GM23338 (cell line): Measurements from ENCODE around the gene OR52E5. TPM values are rescaled to one million over a fixed set of nuclear protein-coding genes. Genes with fewer than 3 reads are reported as not detected.

ENCODE experiments used
- ATAC-seq: fragments of 200-7000 bp; cut with Tn5 transposase; 3 replicates; pipeline ENCODE4 v1.9.1; 2020
- DNase-seq: peaks from one replicate; pipeline ENCODE4 v3.0.0-alpha.2; 2015; ENCODE audit warnings: low spot score
- H2AFZ ChIP-seq: fragments of 200-600 bp; sonication (generic); 2 replicates; pipeline ENCODE4 v1.8.0; 2016; ENCODE audit warnings: antibody characterized with exemption, mild to moderate bottlenecking, moderate library complexity
- H3F3A ChIP-seq: fragments of 200-600 bp; sonication (generic); replicated peaks from 2 replicates; pipeline ENCODE4 v1.8.0; 2017; ENCODE audit warnings: antibody characterized with exemption, mixed run types, low read depth
- H3K27ac ChIP-seq: fragments of 200-600 bp; sonication (generic); 2 replicates; pipeline ENCODE4 v1.6.1; 2016; ENCODE audit warnings: low read depth
- H3K27me3 ChIP-seq: fragments of 200-600 bp; sonication (generic); 2 replicates; pipeline ENCODE4 v1.8.0; 2016; ENCODE audit warnings: mild to moderate bottlenecking, mixed run types, moderate library complexity; ENCODE audit not compliant: insufficient read depth
- H3K36me3 ChIP-seq: fragments of 200-600 bp; sonication (generic); 2 replicates; pipeline ENCODE4 v1.8.0; 2016; ENCODE audit warnings: mild to moderate bottlenecking; ENCODE audit not compliant: insufficient read depth
- H3K4me1 ChIP-seq: fragments of 200-600 bp; sonication (generic); 2 replicates; pipeline ENCODE4 v1.8.0; 2016; ENCODE audit warnings: mild to moderate bottlenecking, moderate library complexity; ENCODE audit not compliant: insufficient read depth
- H3K4me2 ChIP-seq: fragments of 200-600 bp; sonication (generic); 2 replicates; pipeline ENCODE4 v1.7.1; 2017; ENCODE audit warnings: mixed run types
- H3K4me3 ChIP-seq: fragments of 200-600 bp; sonication (generic); 2 replicates; pipeline ENCODE4 v1.6.1; 2016; ENCODE audit warnings: mixed run types
- H3K79me2 ChIP-seq: fragments of 200-600 bp; sonication (generic); replicated peaks from 2 replicates; pipeline ENCODE4 v1.8.0; 2017; ENCODE audit warnings: mild to moderate bottlenecking; ENCODE audit not compliant: insufficient read depth
- H3K9me2 ChIP-seq: fragments of 200-600 bp; sonication (generic); 2 replicates; pipeline ENCODE4 v1.8.0; 2017; ENCODE audit not compliant: insufficient read depth
- H4K20me1 ChIP-seq: fragments of 200-600 bp; sonication (generic); replicated peaks from 2 replicates; pipeline ENCODE4 v1.8.0; 2017; ENCODE audit warnings: mild to moderate bottlenecking; ENCODE audit not compliant: insufficient read depth
- H3K27ac Mint-ChIP-seq: 2 replicates; pipeline ENCODE4 v1.8.0; 2020; ENCODE audit warnings: inconsistent platforms, mild to moderate bottlenecking, moderate library complexity, mixed read lengths
- H3K27me3 Mint-ChIP-seq: 3 replicates; pipeline ENCODE4 v1.8.0; 2022; ENCODE audit warnings: low read depth, mild to moderate bottlenecking, moderate library complexity, mixed read lengths, inconsistent platforms; ENCODE audit not compliant: insufficient read depth, poor library complexity
- H3K36me3 Mint-ChIP-seq: 3 replicates; pipeline ENCODE4 v1.8.0; 2021; ENCODE audit warnings: low read depth, mild to moderate bottlenecking, inconsistent platforms, moderate library complexity, mixed read lengths
- H3K4me1 Mint-ChIP-seq: 3 replicates; pipeline ENCODE4 v1.8.0; 2020; ENCODE audit warnings: mild to moderate bottlenecking, inconsistent platforms, mixed read lengths
- H3K4me3 Mint-ChIP-seq: 3 replicates; pipeline ENCODE4 v1.8.0; 2021; ENCODE audit warnings: moderate library complexity, mild to moderate bottlenecking, inconsistent platforms, mixed read lengths
- H3K9me3 Mint-ChIP-seq: 3 replicates; pipeline ENCODE4 v1.8.0; 2020; ENCODE audit warnings: moderate library complexity, mild to moderate bottlenecking, inconsistent platforms, mixed read lengths
- CREB1 ChIP-seq: fragments of 250-450 bp; sonication (Bioruptor Pico); IDR thresholded peaks from 2 replicates; pipeline ENCODE4 v1.5.0; 2020; ENCODE audit warnings: low read depth, mild to moderate bottlenecking, moderate library complexity
- ETS1 ChIP-seq: IDR thresholded peaks from 2 replicates; pipeline ENCODE4 v1.6.1; 2016; ENCODE audit warnings: antibody characterized with exemption
- EZH2 ChIP-seq: fragments of 200-600 bp; sonication (generic); IDR thresholded peaks from one replicate; pipeline ENCODE4 v1.8.0; 2017; ENCODE audit warnings: antibody characterized with exemption, mild to moderate bottlenecking, low read depth; ENCODE audit not compliant: unreplicated experiment
- EZH2phosphoT487 ChIP-seq: fragments of 200-600 bp; sonication (generic); IDR thresholded peaks from one replicate; pipeline ENCODE4 v1.8.1; 2018; ENCODE audit warnings: antibody characterized with exemption; ENCODE audit not compliant: unreplicated experiment
- JUNB ChIP-seq: IDR thresholded peaks from one replicate; pipeline ENCODE4 v1.6.1; 2016; ENCODE audit warnings: antibody characterized with exemption; ENCODE audit not compliant: unreplicated experiment
- NANOG ChIP-seq: IDR thresholded peaks from 2 replicates; pipeline ENCODE4 v1.6.1; 2016; ENCODE audit warnings: antibody characterized with exemption, borderline replicate concordance
- POLR2AphosphoS5 ChIP-seq: IDR thresholded peaks from 2 replicates; pipeline ENCODE4 v1.6.1; 2016; ENCODE audit warnings: antibody characterized with exemption, low read depth
- REST ChIP-seq: IDR thresholded peaks from one replicate; pipeline ENCODE4 v1.6.1; 2018; ENCODE audit warnings: antibody characterized with exemption; ENCODE audit not compliant: unreplicated experiment
- STAT1 ChIP-seq: IDR thresholded peaks from one replicate; pipeline ENCODE4 v1.6.1; 2016; ENCODE audit warnings: antibody characterized with exemption; ENCODE audit not compliant: unreplicated experiment
- ZNF114 ChIP-seq: fragments of 250-450 bp; sonication (Bioruptor Pico); IDR thresholded peaks from 2 replicates; pipeline ENCODE4 v1.5.0; 2020; ENCODE audit warnings: mild to moderate bottlenecking, moderate library complexity
- ZNF331 ChIP-seq: fragments of 250-450 bp; sonication (Bioruptor Pico); IDR thresholded peaks from 2 replicates; pipeline ENCODE4 v1.5.0; 2020; ENCODE audit warnings: low read depth, mild to moderate bottlenecking, moderate library complexity
- ZNF462 ChIP-seq: fragments of 250-450 bp; sonication (Bioruptor Pico); IDR thresholded peaks from 2 replicates; pipeline ENCODE4 v1.5.0; 2020; ENCODE audit warnings: mild to moderate bottlenecking, moderate library complexity
- polyA plus RNA-seq: library from polyadenylated mRNA; unstranded; fragments of >200 nt; fragmentation: Nextera tagmentation; extraction: Ambion mirVana; gene quantifications from 2 replicates; pipeline ENCODE4 v1.2.1, GENCODE V29; 2016
- total RNA-seq: library from RNA; depleted of rRNA; stranded (reverse); fragments of >200 nt; shearing (Covaris generic); gene quantifications from 2 replicates; pipeline ENCODE4 v1.2.3, GENCODE V29; 2014
- TF ChIP-seq, protein P1 (sequence below), 2 experiments: fragments of 200-600 bp in 1 of 2; sonication (generic) in 1 of 2; conservative IDR thresholded peaks; 2 replicates each; pipeline versions ENCODE4 v1.5.1 to v1.6.1; 2016 to 2017; ENCODE audit warnings: antibody characterized with exemption in 2 of 2, low read depth in 2 of 2, mild to moderate bottlenecking in 2 of 2, moderate library complexity in 1 of 2

OR52E5 gene
- total and polyA plus RNA-seq, 2 experiments from 2014 or later = not detected

DNA sequence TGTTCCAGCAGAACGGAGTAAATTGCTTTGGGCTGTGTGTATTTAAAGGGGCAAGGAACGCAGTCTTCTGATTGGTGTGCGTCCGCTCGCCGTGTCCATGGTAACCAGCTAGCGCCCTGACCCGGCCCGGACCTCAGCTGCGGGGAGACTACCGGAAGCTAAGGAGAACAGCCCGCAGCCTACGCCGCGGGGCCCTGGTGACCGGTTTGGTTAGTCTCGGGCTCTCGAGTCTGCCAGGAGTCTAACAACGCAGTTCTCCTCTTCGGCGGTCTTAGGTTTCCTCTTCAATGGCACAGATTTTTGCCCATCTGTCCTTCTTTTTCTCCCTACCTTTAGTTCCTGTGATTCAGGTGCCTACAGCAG, 45.6 kb downstream of the OR52E5 start:
- Mint-ChIP-seq H3K9me3 (peaks cover 32% of the 10 kb centered on the region), H3K4me1 (no peaks in the 10 kb centered on the region; the same call in 2 of the 3 replicates), H3K27me3 (peaks cover 1% of the 10 kb centered on the region), H3K27ac (no peak overlapping the region), H3K4me3 (no peak overlapping the region), H3K36me3 (peaks cover 13% of the 10 kb centered on the region)
- Histone ChIP-seq H3K27me3 (no peaks in the 10 kb centered on the region), H3K27ac (no peak overlapping the region), H2AFZ (no peak overlapping the region), H3K36me3 (no peaks in the 10 kb centered on the region), H3F3A (no peaks in the 10 kb centered on the region), H3K4me2 (no peak overlapping the region), H3K9me2 (no peaks in the 10 kb centered on the region), H3K4me1 (no peaks in the 10 kb centered on the region), H3K79me2 (no peaks in the 10 kb centered on the region), H3K4me3 (no peak overlapping the region), H4K20me1 (no peaks in the 10 kb centered on the region)
- peak; percentile 6 for DNase-seq
- TF ChIP-seq EZH2phosphoT487 (no peak), ZNF462 (CRISPR knock-in tag) (no peak), JUNB (no peak), ZNF331 (CRISPR knock-in tag) (no peak), CREB1 (no peak), REST (no peak), POLR2AphosphoS5 (no peak), ETS1 (no peak), NANOG (no peak), EZH2 (no peak), STAT1 (no peak), ZNF114 (CRISPR knock-in tag) (no peak)
- TF ChIP-seq, protein P1, sequence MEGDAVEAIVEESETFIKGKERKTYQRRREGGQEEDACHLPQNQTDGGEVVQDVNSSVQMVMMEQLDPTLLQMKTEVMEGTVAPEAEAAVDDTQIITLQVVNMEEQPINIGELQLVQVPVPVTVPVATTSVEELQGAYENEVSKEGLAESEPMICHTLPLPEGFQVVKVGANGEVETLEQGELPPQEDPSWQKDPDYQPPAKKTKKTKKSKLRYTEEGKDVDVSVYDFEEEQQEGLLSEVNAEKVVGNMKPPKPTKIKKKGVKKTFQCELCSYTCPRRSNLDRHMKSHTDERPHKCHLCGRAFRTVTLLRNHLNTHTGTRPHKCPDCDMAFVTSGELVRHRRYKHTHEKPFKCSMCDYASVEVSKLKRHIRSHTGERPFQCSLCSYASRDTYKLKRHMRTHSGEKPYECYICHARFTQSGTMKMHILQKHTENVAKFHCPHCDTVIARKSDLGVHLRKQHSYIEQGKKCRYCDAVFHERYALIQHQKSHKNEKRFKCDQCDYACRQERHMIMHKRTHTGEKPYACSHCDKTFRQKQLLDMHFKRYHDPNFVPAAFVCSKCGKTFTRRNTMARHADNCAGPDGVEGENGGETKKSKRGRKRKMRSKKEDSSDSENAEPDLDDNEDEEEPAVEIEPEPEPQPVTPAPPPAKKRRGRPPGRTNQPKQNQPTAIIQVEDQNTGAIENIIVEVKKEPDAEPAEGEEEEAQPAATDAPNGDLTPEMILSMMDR (conservative IDR thresholded peaks at IDR 0.05; ENCODE audit: low read depth in 2 of 2) = no peak
- ATAC-seq = no peak
